Measurements from ENCODE around the gene SRSF5.

Gene SRSF5

DNA sequence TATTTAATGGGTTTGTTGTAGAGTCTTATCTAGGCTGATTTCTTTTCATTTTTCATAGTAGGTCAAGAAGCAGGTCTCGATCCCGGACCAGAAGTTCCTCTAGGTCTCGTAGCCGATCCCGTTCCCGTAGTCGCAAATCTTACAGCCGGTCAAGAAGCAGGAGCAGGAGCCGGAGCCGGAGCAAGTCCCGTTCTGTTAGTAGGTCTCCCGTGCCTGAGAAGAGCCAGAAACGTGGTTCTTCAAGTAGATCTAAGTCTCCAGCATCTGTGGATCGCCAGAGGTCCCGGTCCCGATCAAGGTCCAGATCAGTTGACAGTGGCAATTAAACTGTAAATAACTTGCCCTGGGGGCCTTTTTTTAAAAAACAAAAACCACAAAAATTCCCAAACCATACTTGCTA is 4.2 kb downstream of the SRSF5 start:
- no peak for DNase-seq (ENCODE audit: low spot score)

DNA sequence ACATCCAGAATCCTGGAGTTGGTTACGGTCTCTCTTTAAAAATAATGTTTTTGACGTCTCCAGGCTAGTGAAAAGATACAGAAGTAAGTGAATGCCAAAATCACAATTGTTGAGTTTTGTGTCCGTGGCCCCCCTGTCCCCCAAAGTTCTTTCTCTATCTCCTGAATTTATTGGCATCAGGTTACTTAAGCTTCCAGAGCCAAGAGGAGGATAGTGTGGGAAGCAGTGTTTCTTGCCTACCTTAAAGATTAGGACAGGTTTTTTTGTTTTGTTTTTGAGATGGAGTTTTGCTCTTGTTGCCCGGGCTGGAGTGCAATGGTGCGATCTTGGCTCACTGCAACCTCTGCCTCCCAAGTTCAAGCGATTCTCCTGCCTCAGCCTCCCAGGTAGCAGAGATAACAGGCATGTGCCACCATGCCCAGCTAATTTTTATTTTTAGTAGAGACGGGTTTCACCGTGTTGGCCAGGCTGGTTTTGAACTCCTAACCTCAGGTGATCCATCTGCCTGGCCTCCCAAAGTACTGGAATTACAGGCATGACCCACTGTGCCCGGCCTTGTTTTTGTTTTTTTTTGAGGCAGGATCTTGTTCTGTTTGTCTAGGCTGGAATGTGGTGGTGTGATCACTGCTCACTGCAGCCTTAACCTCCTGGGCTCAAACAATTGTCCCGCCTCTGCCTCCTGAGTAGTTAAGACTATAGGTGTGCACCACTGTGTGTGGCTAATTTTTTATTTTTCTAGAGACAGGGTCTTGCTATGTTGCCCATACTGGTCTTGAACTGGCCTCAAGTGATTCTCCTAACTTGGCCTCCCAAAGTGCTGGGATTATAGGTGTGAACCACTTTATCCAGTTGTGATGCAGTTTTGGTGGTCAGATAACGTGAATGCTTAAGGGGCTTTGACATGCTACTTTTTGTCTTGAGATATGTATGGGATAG is 5.4 kb downstream of the SRSF5 start:
- DNase-seq (ENCODE audit: low spot score): no peak

DNA sequence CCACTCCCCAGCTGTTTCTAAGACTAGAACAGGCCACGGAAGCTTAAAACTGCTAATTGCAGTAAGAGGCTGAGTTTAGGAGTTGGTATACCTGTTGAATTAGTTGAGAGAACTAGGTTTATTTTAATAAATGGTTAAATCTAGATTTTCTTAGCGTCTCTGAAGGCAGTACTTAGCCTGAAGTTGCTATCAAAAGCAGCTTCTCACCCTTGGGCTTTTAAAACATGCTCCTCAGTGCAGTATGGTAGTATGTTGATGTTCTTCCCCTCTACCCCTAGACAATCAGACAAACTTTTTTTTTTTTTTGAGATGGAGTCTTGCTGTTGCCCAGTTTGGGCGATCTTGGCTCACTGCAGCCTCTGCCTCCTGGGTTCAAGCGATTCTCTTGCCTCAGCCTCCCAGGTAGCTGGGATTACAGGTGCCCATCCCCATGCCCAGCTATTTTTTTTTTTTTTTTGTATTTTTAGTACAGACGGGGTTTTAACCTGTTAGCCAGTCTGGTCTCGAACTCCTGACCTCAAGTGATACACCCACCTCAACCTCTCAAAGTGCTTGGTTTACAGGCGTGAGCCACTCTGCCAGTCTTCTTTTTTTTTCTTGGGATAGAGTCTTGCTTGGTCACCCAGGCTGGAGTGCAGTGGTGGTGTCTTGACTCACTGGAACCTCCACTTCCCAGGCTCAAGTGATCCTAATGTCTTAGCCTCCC is 6.8 kb downstream of the SRSF5 start:
- no peak for DNase-seq (ENCODE audit: low spot score)

DNA sequence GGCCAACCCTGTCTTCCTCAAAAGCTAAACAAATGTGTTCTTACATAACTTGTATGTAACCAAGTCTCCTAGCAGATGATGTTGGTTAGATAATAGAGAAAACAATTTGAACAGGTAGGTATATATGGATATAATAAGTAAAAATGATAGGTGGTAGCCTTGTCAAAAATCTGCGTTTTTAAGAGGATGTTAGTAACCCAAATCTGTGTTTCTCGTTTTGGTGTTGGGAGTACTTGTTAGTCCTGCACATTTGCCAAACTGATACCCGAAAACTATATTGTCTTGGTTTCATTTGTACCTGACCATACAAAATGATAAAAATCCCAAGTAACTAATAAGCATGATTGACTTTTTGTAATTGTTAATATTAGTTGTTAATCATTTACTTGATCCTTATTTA is 8.1 kb downstream of the SRSF5 start:
- DNase-seq (ENCODE audit: low spot score): no peak

DNA sequence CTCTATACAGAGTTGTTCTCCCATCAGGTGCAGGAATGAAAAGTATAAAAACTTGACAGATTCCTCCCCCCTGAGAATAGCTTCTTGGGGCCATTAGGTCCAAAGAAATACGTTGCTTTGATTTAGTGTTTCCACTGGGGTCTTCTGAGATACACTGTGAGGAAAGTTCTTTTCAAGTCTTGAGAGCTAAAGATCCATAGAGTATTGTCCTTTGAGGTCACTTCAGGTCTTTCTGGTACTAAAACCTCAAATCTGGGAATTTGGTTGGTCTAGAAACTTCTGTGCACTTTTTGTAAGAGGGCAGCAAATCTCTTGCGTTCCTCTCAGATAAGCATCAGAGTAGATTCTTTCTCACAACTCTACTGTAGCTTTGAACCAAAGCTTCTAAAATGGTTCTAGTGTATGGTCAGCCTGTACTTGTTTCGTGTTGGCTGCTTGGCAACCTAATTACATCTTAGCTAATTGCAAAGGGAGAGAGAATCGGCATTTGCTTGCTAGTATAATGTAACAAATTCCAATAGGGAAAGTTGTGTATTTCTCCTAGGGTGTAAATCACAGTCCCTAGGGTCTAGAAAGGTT is 10.0 kb downstream of the SRSF5 start:
- DNase-seq (ENCODE audit: low spot score): no peak

DNA sequence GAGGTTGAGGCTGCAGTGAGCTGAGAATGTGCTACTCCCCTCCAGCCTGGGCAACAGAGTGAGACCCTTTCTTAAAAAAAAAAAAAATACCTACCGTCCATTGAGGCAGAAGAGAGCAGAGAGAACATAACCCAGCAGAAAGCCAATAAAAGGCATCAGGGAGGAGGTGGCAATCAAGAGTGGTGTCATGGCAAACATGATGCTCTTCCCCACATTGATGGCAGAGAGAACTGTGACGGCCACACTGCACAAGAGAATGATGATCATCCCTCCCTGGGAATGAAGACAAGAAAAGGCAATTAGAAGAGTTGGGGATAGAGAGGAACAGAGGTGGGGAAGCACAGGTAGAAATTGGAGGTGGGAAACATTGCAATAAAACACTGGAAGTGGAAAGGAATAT is 12.1 kb downstream of the SRSF5 start:
- DNase-seq (ENCODE audit: low spot score): no peak

DNA sequence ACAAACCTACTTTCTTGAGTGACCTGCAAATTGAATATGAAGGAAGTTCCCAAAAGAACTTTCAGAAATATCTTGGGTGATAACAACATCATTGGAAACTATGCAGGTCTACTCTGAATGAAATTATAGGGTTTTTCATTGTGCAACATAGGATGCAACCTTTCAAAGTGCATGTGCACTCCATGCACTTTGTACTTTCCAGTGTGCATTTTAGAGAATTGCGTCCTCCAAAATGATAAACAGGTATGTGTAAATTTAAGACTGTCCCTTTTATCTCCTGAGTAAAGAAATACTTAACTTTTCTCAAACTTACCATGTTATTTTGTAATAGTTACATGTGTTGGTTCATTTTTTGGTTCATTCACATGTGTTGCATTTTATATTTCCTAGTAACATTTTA is 13.2 kb downstream of the SRSF5 start:
- DNase-seq (ENCODE audit: low spot score): no peak

DNA sequence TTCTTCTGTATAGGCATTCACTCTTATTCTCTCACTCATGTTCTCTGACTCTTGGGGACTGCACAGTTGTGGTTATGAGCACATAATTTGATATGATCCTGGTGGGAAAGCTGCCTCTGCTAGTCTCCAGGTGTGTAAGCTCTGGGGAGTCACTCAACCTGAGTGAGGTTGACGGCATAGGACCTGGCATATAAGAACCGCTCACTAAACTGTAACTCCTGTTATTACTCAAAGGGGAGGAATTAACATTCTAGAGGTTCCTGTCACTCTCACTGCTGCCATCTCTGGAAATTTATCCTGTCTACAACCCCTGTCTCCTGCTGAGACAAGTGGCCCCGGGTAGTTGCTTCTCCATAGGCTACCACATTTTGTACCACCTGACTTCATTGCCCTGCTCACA is 14.0 kb downstream of the SRSF5 start:
- DNase-seq (ENCODE audit: low spot score): no peak

DNA sequence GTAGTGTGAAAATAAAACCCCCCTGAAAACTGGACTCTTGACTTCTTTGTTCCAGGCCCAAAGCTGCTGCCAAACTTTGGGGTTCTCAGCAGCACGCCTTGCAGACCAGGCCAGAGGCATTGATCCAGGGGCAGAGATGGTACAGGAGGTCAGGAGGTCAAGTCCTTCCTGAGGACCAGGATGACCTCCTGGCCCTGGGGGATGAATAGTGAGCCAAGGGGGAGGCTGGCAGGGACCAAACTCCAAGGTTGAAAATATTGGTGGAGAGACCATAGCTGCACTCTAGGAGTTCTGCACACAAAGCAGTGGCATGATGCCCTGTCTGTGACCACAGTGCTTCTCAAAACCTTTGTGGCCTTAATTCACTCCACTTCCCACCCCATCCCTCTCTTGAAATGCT is 18.0 kb downstream of the SRSF5 start:
- DNase-seq (ENCODE audit: low spot score): no peak

DNA sequence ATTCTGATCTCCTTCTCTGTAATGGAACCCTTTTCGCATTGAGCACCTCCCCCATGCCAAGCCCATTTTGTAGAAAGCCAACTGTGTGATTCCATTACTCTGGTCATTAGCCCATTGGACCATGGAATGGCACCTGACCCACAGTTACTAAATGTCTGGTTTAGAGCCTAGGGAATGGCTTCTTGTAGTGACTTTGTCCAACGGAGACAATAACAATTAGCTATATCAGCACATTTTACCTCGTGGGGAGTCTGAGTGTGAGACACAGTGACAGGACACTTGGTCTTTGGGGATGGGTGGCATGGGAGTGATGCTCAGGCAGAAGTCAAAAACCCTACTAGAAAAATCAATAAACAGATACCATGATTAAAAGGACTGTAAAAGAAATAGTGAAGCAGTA is 19.7 kb downstream of the SRSF5 start:
- DNase-seq (ENCODE audit: low spot score): no peak

DNA sequence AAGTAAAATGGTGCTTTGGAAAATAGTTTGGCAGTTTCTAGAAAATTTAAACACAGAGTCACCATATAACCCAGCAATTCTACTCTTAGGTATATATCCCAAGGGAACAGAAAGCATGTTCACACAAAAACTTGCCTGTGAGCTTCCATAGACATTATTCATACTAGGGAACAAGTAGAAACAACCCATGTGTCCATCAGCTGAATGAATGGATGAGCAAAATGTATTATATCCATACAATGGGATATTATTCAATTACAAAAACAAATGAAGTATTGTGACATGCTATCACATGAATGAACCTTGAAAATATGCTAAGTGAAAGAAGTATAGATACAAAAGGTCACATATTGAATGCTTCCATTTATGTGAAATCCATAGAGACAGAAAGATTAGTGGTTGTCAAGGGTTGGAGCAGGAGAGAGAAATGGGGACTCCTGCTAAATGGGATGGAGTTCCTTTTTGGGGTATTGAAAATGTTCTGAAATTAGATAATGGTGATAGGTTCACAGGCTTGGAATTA is 22.2 kb downstream of the SRSF5 start:
- DNase-seq (ENCODE audit: low spot score): no peak

DNA sequence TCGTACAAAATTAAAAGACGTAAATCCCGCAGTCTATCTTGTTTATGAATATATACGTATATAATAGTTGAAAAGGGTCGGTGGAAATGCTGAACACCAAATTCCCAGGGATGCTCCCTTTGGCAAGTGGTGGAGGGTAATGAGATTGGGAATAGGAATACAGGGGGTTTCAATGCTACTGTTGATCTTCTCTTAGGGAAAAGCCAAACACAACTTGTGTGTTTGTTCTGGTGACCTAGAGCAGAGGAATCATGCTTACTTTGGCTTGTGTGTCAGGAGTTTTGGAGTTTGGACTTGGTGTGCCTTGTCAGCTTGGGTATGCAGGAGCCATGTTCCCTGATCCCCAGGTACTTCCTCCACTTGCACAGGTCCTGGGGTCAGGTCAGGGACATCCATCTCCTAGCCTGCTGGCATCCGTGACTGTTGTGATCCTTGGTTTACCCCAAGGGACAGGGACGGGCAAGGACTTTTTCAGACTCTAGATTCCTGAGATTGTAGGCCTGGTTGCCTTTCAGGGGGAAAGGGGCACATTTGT is 26.0 kb downstream of the SRSF5 start:
- no peak for DNase-seq (ENCODE audit: low spot score)

DNA sequence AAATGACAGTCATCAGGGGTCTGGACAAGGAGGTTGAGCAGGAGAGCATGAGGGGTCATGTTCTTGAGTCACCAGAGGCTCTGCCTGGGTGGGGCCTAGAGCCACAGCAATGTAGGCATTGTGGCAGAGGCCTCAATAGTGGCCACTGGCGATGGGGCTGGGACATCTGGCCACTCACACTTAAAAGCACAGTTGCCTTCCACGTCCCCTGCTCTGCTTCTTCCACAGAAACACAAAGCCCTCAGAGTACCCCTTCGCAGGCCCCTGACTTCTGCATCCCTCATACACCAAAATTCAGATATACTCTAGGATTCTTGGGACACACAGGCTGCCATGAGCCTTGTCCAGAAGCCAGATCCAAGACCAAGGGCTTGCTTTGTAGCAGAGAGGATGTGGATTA is 27.8 kb downstream of the SRSF5 start:
- DNase-seq (ENCODE audit: low spot score): no peak

DNA sequence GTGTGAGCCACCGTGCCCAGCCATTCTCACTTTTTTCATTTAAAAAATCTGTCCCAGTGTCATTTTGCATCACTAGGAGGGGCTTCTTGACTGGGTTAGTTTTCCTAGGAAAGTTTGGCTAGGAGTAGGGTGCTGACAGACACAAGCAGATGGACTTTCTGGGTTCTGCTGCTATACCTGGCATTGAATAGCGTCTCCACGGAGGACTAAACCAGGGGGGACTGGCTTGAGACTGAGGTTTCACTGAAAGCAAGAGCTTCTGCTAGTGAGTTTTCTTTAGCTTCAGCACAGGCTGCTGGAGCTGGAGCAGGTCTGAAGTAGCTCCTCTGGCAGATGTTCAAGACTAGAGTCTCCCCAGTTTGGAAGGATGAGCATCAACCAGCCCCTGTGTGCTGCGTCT is 28.7 kb downstream of the SRSF5 start:
- DNase-seq (ENCODE audit: low spot score): no peak

DNA sequence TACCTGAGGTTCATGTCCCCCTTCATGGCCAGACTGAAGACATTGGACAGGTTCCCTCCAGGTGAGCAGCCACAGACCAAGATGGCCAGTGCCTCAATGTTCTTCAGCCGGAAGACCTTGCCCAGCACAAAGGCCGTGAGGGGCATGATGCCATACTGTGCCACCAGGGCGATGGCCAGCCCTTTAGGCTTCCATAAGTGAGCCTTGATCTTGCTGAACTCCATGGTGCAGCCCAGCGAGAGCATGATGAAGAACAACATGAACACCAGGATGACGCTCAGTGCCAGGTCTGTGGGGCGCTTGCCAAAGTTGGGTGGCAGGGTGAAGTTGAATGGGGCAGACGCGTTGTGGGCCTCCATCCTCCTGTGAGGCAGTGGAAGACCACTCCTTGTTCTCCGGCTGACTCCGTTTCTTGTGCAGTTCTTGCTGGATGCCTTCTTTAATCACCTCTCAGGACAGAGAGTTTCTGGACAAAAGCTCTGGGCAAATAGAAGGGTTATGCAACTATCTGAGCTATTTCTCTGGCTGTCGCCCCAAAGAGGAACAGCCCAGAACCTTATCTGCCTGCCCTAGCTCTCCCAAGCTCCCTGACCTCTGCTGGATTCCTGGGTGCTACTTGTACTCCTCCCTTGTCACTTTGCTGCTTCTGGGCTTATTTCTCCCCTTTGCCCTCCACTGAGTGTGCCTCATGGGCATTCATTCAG is 30.0 kb downstream of the SRSF5 start, which contains the start of gene SLC10A1:
TSS of gene SLC10A1 (minus strand) at position 445 of the 704 bp plus-strand sequence. CDS start at position 359, 86 bp downstream.
- no peak for DNase-seq (ENCODE audit: low spot score)

DNA sequence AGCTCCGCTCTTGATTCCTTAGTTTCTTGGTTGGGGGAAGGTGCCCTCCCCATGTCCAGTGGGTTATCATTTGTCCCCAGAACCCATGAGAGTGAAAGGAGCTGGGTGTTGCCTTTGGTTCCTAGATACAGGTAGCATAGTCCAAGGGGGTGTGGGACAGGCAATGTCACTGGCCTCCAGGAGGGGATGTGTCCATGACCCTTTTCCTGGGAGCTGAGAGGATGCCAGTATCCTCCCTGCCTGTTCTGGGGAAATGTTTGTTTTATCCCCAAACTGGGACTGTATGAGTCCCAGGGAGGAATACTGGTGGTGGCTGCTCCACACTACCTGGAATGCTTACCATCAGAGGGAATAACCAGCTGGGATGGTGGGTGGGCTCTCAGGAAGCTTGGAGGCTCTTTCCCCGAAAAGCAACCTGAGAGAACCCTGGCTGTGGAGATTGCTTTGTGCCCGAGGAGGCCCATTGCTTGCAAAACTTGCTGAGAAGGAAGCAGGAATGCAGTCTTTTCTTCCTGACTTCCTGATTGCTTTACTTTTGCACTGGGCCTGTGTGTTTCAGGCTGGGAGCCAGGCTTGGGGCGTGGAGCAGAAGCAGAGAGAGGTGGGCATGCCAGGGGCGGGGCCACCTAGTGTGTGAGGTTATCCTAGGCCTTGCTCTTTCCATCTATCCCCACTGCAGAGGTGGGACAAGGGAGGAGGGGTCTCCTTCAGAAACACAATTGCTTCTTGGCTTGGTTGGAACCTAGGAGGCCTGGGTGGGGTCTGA is 30.8 kb downstream of the SRSF5 start:
- DNase-seq (ENCODE audit: low spot score): no peak

DNA sequence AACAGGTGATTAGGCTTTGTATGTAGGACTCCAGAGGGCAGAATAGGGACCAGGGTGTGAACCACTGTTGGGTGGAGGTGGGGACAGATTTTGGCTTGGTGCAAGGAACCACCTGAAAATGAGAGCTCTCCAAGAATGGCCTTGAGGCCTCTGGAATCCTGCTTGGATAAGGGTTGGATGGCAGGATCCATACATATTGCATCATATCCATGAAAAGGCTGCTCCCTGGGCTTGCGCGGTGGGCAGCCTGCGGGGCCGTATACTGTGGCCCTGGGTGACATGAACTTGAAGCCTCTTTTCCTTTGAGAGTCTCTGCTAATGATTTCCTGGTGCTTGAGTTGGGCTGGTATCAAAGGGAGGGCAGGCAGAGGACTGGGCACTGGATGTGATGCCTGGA is 31.4 kb downstream of the SRSF5 start:
- DNase-seq (ENCODE audit: low spot score): no peak

DNA sequence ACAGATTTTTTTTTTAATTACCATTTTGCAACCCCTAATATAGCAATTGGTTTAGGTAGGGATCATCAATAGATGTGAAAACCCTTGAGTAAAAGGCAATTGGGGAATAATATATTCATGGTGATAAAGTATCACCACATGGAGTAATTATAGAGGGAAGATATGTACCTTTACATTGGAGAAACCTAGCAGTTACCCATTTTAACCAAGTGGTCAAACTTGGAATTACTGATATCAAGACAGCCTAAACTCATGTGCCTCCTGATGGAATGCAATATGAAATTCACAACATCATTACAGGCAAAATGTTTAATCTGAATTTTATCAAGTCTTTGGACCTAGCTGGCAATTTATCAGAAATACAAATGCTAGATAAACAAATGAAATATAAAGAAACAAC is 36.8 kb downstream of the SRSF5 start:
- no peak for DNase-seq (ENCODE audit: low spot score)

DNA sequence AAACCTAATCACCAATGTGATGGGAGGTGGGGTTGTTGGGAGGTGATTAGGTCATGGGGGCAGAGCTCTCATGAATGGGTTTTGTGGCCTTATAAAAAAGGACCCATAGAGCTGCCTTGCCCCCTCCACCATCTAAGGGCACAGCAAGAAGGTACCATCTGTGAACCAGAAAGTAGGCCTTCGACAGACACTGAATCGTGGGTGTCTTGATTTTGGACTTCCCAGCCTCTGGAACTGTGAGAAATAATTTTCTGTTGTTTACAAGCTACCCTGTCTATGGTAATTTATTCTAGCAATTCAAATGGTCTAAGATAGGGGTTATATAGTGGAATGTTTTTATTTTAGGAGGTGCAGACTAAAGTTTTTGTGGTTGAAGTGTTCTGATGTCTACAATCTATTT is 38.0 kb downstream of the SRSF5 start:
- no peak for DNase-seq (ENCODE audit: low spot score)

DNA sequence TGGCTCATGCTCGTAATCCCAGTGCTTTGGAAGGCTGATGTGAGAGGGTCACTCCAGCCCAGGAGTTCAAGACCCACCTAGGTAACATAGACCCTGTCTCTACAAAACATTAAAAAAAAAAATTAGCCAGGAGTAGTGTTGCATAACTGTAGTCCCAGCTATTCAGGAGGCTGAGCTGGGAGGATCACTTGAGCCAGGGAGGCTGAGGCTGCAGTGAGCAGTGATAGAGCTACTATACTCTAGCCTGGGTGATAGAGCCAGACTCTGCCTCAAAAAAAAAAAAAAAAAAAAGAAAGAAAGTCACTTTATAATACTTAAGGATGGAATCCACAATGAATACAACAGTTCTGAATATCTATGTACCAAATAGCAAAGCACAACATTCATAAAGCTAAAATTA is 40.2 kb downstream of the SRSF5 start:
- no peak for DNase-seq (ENCODE audit: low spot score)

Data from putamen (tissue), 1 donor.